GM08714 (cell line): ENCODE data around the gene BDP1.
"Not testable (repeated sequence)": the region's sequence is repeated elsewhere in the genome, so short reads cannot be mapped to it uniquely, and the experiment has no call there.

ENCODE experiments used
- H3K4me3 ChIP-seq: fragments of 200-500 bp; sonication (Bioruptor generic); 2 replicates; pipeline ENCODE4 v1.5.1; 2014; ENCODE audit warnings: mild to moderate bottlenecking, low read length, inconsistent platforms
- ZNF274 ChIP-seq: IDR thresholded peaks from 2 replicates; pipeline ENCODE4 v1.6.1; 2012; ENCODE audit warnings: mild to moderate bottlenecking, low read depth, low read length

Gene BDP1

GRCh38 chr5:71455427-71456361 lies at the start of gene BDP1:
Gene BDP1, plus strand, starts transcription at chr5:71455651. Its CDS starts 227 bp downstream, at chr5:71455878.
- TF ChIP-seq ZNF274 = no peak
- H3K4me3 ChIP-seq = peak within 1 kb of the TSS; percentile 98

GRCh38 chr5:71410088-71410487 lies 45.4 kb upstream of the BDP1 start:
- not testable (repeated sequence) for H3K4me3 ChIP-seq

- H3K4me3 ChIP-seq = not testable (repeated sequence)
These were observed 39.8 kb upstream of the BDP1 start for GRCh38 chr5:71415626-71416025.

GRCh38 chr5:71418026-71418425 lies 37.4 kb upstream of the BDP1 start:
- H3K4me3 ChIP-seq = not testable (repeated sequence)

GRCh38 chr5:71421278-71421677 lies 34.2 kb upstream of the BDP1 start:
- H3K4me3 ChIP-seq = not testable (repeated sequence)

GRCh38 chr5:71423896-71424295 lies 31.6 kb upstream of the BDP1 start:
- not testable (repeated sequence) for H3K4me3 ChIP-seq

GRCh38 chr5:71426686-71427474 lies 28.6 kb upstream of the BDP1 start:
- H3K4me3 ChIP-seq = not testable (repeated sequence)

- not testable (repeated sequence) for H3K4me3 ChIP-seq
These were observed 23.0 kb upstream of the BDP1 start for GRCh38 chr5:71432410-71432809.

- not testable (repeated sequence) for H3K4me3 ChIP-seq
These were observed 20.6 kb upstream of the BDP1 start for GRCh38 chr5:71434825-71435224.

GRCh38 chr5:71441564-71441963 lies 13.9 kb upstream of the BDP1 start:
- not testable (repeated sequence) for H3K4me3 ChIP-seq

GRCh38 chr5:71443891-71444290 lies 11.6 kb upstream of the BDP1 start:
- not testable (repeated sequence) for H3K4me3 ChIP-seq

GRCh38 chr5:71445015-71445414 lies 10.4 kb upstream of the BDP1 start:
- not testable (repeated sequence) for H3K4me3 ChIP-seq

GRCh38 chr5:71445523-71446152 lies 9.8 kb upstream of the BDP1 start:
- not testable (repeated sequence) for H3K4me3 ChIP-seq

GRCh38 chr5:71446540-71447216 lies 8.8 kb upstream of the BDP1 start:
- peak overlapping the region; percentile 34; the same call in 1 of the 2 replicates for H3K4me3 ChIP-seq

- H3K4me3 ChIP-seq = not testable (repeated sequence)
These were observed 8.1 kb upstream of the BDP1 start for GRCh38 chr5:71447218-71447808.
